ENCODE measurements around the gene HPCAL1. TPM values are rescaled to one million over a fixed set of nuclear protein-coding genes. Genes with fewer than 3 reads are reported as not detected.

The HPCAL1 gene
- total and polyA plus RNA-seq, 4 donors: 122 to 147 (median 136) TPM

DNA sequence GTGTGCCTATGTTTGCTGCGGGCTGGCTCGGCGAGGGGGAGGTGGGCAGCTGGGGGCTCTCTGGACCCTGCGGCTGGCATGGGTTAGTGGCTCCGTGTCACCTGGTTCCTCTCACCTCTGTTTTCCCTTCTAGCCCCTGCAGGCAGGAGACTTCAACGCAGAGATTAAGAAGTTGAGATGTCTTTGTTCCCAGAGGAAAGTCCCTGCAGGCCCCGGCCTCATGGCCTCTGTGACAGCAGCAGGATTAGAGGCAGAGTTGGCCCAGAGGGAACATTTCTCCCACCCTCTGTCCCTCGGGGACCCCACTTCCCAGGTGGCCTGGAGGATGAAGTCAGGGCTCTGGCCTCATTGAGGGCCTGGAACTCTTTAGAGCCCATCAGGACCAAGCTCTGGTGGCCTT, 56.5 kb downstream of the HPCAL1 start:
- H3K4me3 ChIP-seq: no peak overlapping the region

GRCh38 chr2:10359731-10360329, 57.1 kb downstream of the HPCAL1 start:
- Histone ChIP-seq H3K27ac (ENCODE audit: low read depth in 1 of 2, low read length in 1 of 2) (no peak overlapping the region), H3K36me3 (ENCODE audit: control insufficient read depth in 4 of 4, insufficient read depth in 4 of 4, low read length in 4 of 4) (peaks cover 0 to 14% (median 1%) of the 10 kb centered on the region in 4 donors), H3K4me1 (ENCODE audit: control insufficient read depth in 5 of 5, insufficient read depth in 5 of 5, low read length in 5 of 5) (peaks cover 0 to 18% (median 13%) of the 10 kb centered on the region in 5 donors), H3K4me3 (no peak overlapping the region), H3K9ac (ENCODE audit: insufficient read depth in 1 of 2, low read length in 2 of 2) (no peak overlapping the region), H3K27me3 (ENCODE audit: control insufficient read depth in 3 of 3, insufficient read depth in 3 of 3, low read length in 2 of 3) (no peaks in the 10 kb centered on the region), H3K9me3 (ENCODE audit: control insufficient read depth in 4 of 4, insufficient read depth in 3 of 4, low read length in 3 of 4) (no peaks in the 10 kb centered on the region)
- no peak for DNase-seq
- WGBS, 2 donors: 94 to 96% methylated on average over 11 to 21 of the region's 21 CpGs
- no peak for ATAC-seq (ENCODE audit: insufficient read depth, low FRiP score)
- TF ChIP-seq, protein P1, sequence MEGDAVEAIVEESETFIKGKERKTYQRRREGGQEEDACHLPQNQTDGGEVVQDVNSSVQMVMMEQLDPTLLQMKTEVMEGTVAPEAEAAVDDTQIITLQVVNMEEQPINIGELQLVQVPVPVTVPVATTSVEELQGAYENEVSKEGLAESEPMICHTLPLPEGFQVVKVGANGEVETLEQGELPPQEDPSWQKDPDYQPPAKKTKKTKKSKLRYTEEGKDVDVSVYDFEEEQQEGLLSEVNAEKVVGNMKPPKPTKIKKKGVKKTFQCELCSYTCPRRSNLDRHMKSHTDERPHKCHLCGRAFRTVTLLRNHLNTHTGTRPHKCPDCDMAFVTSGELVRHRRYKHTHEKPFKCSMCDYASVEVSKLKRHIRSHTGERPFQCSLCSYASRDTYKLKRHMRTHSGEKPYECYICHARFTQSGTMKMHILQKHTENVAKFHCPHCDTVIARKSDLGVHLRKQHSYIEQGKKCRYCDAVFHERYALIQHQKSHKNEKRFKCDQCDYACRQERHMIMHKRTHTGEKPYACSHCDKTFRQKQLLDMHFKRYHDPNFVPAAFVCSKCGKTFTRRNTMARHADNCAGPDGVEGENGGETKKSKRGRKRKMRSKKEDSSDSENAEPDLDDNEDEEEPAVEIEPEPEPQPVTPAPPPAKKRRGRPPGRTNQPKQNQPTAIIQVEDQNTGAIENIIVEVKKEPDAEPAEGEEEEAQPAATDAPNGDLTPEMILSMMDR (IDR thresholded peaks at IDR 0.05; ENCODE audit: control extremely low read depth, extremely low read depth): no peak

More for the DNA sequence above, 56.5 kb downstream of the HPCAL1 start:
- DNase-seq: no peak
- H3K9ac ChIP-seq (ENCODE audit: insufficient read depth in 1 of 2, low read length in 2 of 2): no peak overlapping the region
- no peak overlapping the region for H3K27ac ChIP-seq (ENCODE audit: low read depth in 1 of 2, low read length in 1 of 2)
- H3K4me1 ChIP-seq (ENCODE audit: control insufficient read depth in 5 of 5, insufficient read depth in 5 of 5, low read length in 5 of 5): peaks cover 0 to 18% (median 13%) of the 10 kb centered on the region in 5 donors
- 94 to 95% methylated on average over 8 of the region's 8 CpGs for WGBS, 2 donors
- H3K27me3 ChIP-seq (ENCODE audit: control insufficient read depth in 3 of 3, insufficient read depth in 3 of 3, low read length in 2 of 3): no peaks in the 10 kb centered on the region
- TF ChIP-seq, protein P1 (IDR thresholded peaks at IDR 0.05; ENCODE audit: control extremely low read depth, extremely low read depth): no peak
- no peak for ATAC-seq (ENCODE audit: insufficient read depth, low FRiP score)
- no peaks in the 10 kb centered on the region for H3K9me3 ChIP-seq (ENCODE audit: control insufficient read depth in 4 of 4, insufficient read depth in 3 of 4, low read length in 3 of 4)
- peaks cover 0 to 16% (median 1%) of the 10 kb centered on the region in 4 donors for H3K36me3 ChIP-seq (ENCODE audit: control insufficient read depth in 4 of 4, insufficient read depth in 4 of 4, low read length in 4 of 4)

DNA sequence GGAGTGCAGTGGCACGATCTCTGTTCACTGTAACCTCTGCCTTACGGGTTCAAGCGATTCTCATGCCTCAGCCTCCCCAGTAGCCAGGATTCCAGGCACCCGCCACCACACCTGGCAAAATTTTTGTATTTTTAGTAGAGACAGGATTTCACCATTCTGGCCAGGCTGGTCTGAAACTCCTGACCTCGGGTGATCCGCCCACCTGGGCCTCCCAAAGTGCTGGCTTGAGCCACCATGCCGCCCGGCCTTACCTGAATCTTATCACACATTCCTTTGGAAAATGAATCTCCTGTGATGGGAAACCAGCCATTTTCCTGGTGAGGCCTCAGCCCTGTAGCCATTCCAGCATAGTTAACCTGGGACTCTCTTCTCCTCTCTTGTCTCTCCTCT, 57.8 kb downstream of the HPCAL1 start:
- no peaks in the 10 kb centered on the region for H3K27me3 ChIP-seq (ENCODE audit: control insufficient read depth in 3 of 3, insufficient read depth in 3 of 3, low read length in 2 of 3)
- no peak for DNase-seq
- no peak overlapping the region for H3K27ac ChIP-seq (ENCODE audit: low read depth in 1 of 2, low read length in 1 of 2)
- 92 to 93% methylated on average over 8 of the region's 8 CpGs for WGBS, 2 donors
- H3K9me3 ChIP-seq (ENCODE audit: control insufficient read depth in 4 of 4, insufficient read depth in 3 of 4, low read length in 3 of 4): no peaks in the 10 kb centered on the region
- no peak overlapping the region for H3K4me3 ChIP-seq
- peaks cover 0 to 23% (median 13%) of the 10 kb centered on the region in 5 donors for H3K4me1 ChIP-seq (ENCODE audit: control insufficient read depth in 5 of 5, insufficient read depth in 5 of 5, low read length in 5 of 5)
- TF ChIP-seq, protein P1 (IDR thresholded peaks at IDR 0.05; ENCODE audit: control extremely low read depth, extremely low read depth): no peak
- H3K36me3 ChIP-seq (ENCODE audit: control insufficient read depth in 4 of 4, insufficient read depth in 4 of 4, low read length in 4 of 4): peaks cover 0 to 14% (median 1%) of the 10 kb centered on the region in 4 donors
- ATAC-seq (ENCODE audit: insufficient read depth, low FRiP score): no peak
- no peak overlapping the region for H3K9ac ChIP-seq (ENCODE audit: insufficient read depth in 1 of 2, low read length in 2 of 2)
